H1 (cell line): Measurements from ENCODE around the gene CCNA1. TPM values are rescaled to one million over a fixed set of nuclear protein-coding genes. Genes with fewer than 3 reads are reported as not detected.

Source experiments
- CTCF ChIA-PET: fragments of 300-600 bp; sonication (Branson Sonifier 250); formaldehyde crosslinking; loops from one replicate; lab custom pipeline; 2021; ENCODE audit not compliant: partially characterized antibody; lab: Charles Lee
- POLR2A ChIA-PET: fragments of 300-600 bp; sonication (Branson Sonifier 250); formaldehyde crosslinking; loops from one replicate; lab custom pipeline; 2021; ENCODE audit warnings: inconsistent platforms; ENCODE audit not compliant: partially characterized antibody; lab: Charles Lee
- DNase-seq, 2 experiments: peaks; one replicate each; pipeline versions ENCODE4 v3.0.0 to v3.0.0-alpha.2; 2010 to 2022; ENCODE audit warnings: low spot score in 2 of 2, low read depth in 1 of 2, mixed read lengths in 1 of 2
- FAIRE-seq: peaks from 2 replicates; lab custom pipeline; 2011; peaks lifted over from hg19 to GRCh38; lab: Jason Lieb, UNC
- H2AFZ ChIP-seq: 2 replicates; pipeline ENCODE4 v1.8.1; 2012; ENCODE audit warnings: low read length, inconsistent platforms
- H2AK5ac ChIP-seq: 2 replicates; pipeline ENCODE4 v1.6.1; 2013; ENCODE audit warnings: low read depth, low read length
- H2BK120ac ChIP-seq: replicated peaks from 2 replicates; pipeline ENCODE3; 2013; ENCODE audit warnings: low read depth, low read length, inconsistent platforms
- H2BK12ac ChIP-seq: 2 replicates; pipeline ENCODE4 v1.6.1; 2013; ENCODE audit warnings: low read depth, low read length
- H2BK15ac ChIP-seq: 2 replicates; pipeline ENCODE4 v1.6.1; 2013; ENCODE audit warnings: low read length
- H2BK20ac ChIP-seq: 2 replicates; pipeline ENCODE4 v1.6.1; 2013; ENCODE audit warnings: low read length
- H2BK5ac ChIP-seq: 2 replicates; pipeline ENCODE4 v1.6.1; 2013; ENCODE audit warnings: low read depth, low read length
- H3K14ac ChIP-seq: 2 replicates; pipeline ENCODE4 v1.6.1; 2013; ENCODE audit warnings: inconsistent platforms; ENCODE audit not compliant: insufficient read length
- H3K18ac ChIP-seq: 2 replicates; pipeline ENCODE4 v1.6.1; 2013; ENCODE audit warnings: low read length; ENCODE audit errors: extremely low read depth
- H3K23ac ChIP-seq: 2 replicates; pipeline ENCODE4 v1.6.1; 2013; ENCODE audit warnings: inconsistent platforms; ENCODE audit not compliant: insufficient read length
- H3K23me2 ChIP-seq: 2 replicates; pipeline ENCODE4 v1.6.1; 2013; ENCODE audit warnings: low read depth, low read length
- H3K27ac ChIP-seq: 2 replicates; pipeline ENCODE4 v1.6.1; 2011; ENCODE audit warnings: low read depth, low read length, inconsistent platforms
- H3K27me3 ChIP-seq, 4 experiments: replicated peaks in 1 of 4; 1 replicate in 1 of 4; 2 replicates in 3 of 4; pipeline versions ENCODE4 v1.6.1 to v1.8.1; 2011 to 2013; ENCODE audit warnings: low read length in 3 of 4, mild to moderate bottlenecking in 3 of 4, inconsistent platforms in 2 of 4, mixed read lengths in 2 of 4, moderate library complexity in 1 of 4; ENCODE audit not compliant: control insufficient read depth in 3 of 4, insufficient read depth in 3 of 4; ENCODE audit errors: extremely low read depth in 1 of 4
- H3K36me3 ChIP-seq, 4 experiments: 2 replicates each; pipeline versions ENCODE4 v1.6.1 to v1.8.1; 2011 to 2013; ENCODE audit warnings: mild to moderate bottlenecking in 4 of 4, low read length in 3 of 4, moderate library complexity in 2 of 4, control low read depth in 1 of 4, inconsistent platforms in 1 of 4; ENCODE audit not compliant: insufficient read depth in 4 of 4, control insufficient read depth in 2 of 4
- H3K4ac ChIP-seq: replicated peaks from 2 replicates; pipeline ENCODE3; 2013; ENCODE audit warnings: low read length, low read depth, mixed read lengths, inconsistent platforms; ENCODE audit not compliant: insufficient read length
- H3K4me1 ChIP-seq, 4 experiments: replicated peaks in 1 of 4; 1 replicate in 1 of 4; 2 replicates in 3 of 4; pipeline versions ENCODE4 v1.6.1 to v1.8.1; 2011 to 2013; ENCODE audit warnings: low read length in 3 of 4, inconsistent platforms in 2 of 4, mixed read lengths in 1 of 4; ENCODE audit not compliant: insufficient read depth in 4 of 4, control insufficient read depth in 3 of 4
- H3K4me2 ChIP-seq, 2 experiments: 2 replicates each; pipeline versions ENCODE4 v1.6.1 to v1.8.1; 2011 to 2013; ENCODE audit warnings: low read depth in 2 of 2, low read length in 2 of 2, control low read depth in 1 of 2, inconsistent platforms in 1 of 2, mild to moderate bottlenecking in 1 of 2; ENCODE audit not compliant: insufficient read depth in 1 of 2
- H3K4me3 ChIP-seq, 4 experiments: fragments of 200-600, 300-600 bp in 1 of 4; sonication (generic), shearing (Covaris generic), sonication (Bioruptor Twin) in 1 of 4; 2 replicates each; pipeline versions ENCODE4 v1.5.1 to v1.8.1; 2011 to 2016; ENCODE audit warnings: low read length in 4 of 4, low read depth in 3 of 4, control low read depth in 2 of 4, inconsistent platforms in 2 of 4, mild to moderate bottlenecking in 2 of 4, mixed read lengths in 1 of 4, moderate library complexity in 1 of 4; ENCODE audit not compliant: insufficient read depth in 2 of 4; ENCODE audit errors: extremely low read depth in 1 of 4
- H3K56ac ChIP-seq: replicated peaks from 2 replicates; pipeline ENCODE3; 2013; ENCODE audit warnings: low read depth, mild to moderate bottlenecking, mixed read lengths, low read length, inconsistent platforms; ENCODE audit not compliant: insufficient read length
- H3K79me1 ChIP-seq: 2 replicates; pipeline ENCODE4 v1.6.1; 2013; ENCODE audit warnings: low read depth, low read length, control low read depth
- H3K79me2 ChIP-seq, 2 experiments: 2 replicates each; pipeline versions ENCODE4 v1.6.1 to v1.8.1; 2012 to 2013; ENCODE audit warnings: low read length in 2 of 2, mild to moderate bottlenecking in 2 of 2, inconsistent platforms in 1 of 2; ENCODE audit not compliant: insufficient read depth in 2 of 2, control insufficient read depth in 1 of 2
- H3K9ac ChIP-seq, 4 experiments: replicated peaks in 1 of 4; 1 replicate in 1 of 4; 2 replicates in 3 of 4; pipeline versions ENCODE4 v1.6.1 to v1.8.1; 2011 to 2013; ENCODE audit warnings: low read depth in 3 of 4, low read length in 3 of 4, control low read depth in 2 of 4, mild to moderate bottlenecking in 2 of 4, moderate library complexity in 2 of 4, inconsistent platforms in 1 of 4; ENCODE audit errors: extremely low read depth in 1 of 4
- H3K9me3 ChIP-seq, 2 experiments: 2 replicates each; pipeline versions ENCODE4 v1.6.1 to v1.8.1; 2012 to 2013; ENCODE audit warnings: mild to moderate bottlenecking in 2 of 2, moderate library complexity in 2 of 2, control low read depth in 1 of 2, inconsistent platforms in 1 of 2, low read depth in 1 of 2, low read length in 1 of 2, mixed read lengths in 1 of 2; ENCODE audit not compliant: insufficient read depth in 2 of 2
- H4K20me1 ChIP-seq, 2 experiments: replicated peaks in 1 of 2; 2 replicates each; pipeline versions ENCODE3 to v1.8.1; 2011 to 2013; ENCODE audit warnings: inconsistent platforms in 2 of 2, low read length in 2 of 2, mild to moderate bottlenecking in 1 of 2; ENCODE audit not compliant: insufficient read depth in 2 of 2, control insufficient read depth in 1 of 2
- H4K5ac ChIP-seq: 2 replicates; pipeline ENCODE4 v1.6.1; 2013; ENCODE audit warnings: low read length, low read depth, mixed read lengths, inconsistent platforms; ENCODE audit not compliant: insufficient read length
- H4K8ac ChIP-seq: 2 replicates; pipeline ENCODE4 v1.8.0; 2013; ENCODE audit warnings: mild to moderate bottlenecking, moderate library complexity, low read length, inconsistent platforms; ENCODE audit not compliant: insufficient read depth; ENCODE audit errors: extremely low read depth
- H4K91ac ChIP-seq: replicated peaks from 2 replicates; pipeline ENCODE3; 2013; ENCODE audit warnings: low read length, mixed read lengths, inconsistent platforms; ENCODE audit not compliant: insufficient read length
- CHD2 ChIP-seq: IDR thresholded peaks from 2 replicates; pipeline ENCODE4 v1.6.1; 2012; ENCODE audit warnings: low read length, improper control_type of control experiment
- GABPA ChIP-seq: IDR thresholded peaks from 2 replicates; pipeline ENCODE4 v1.6.1; 2011; ENCODE audit warnings: mild to moderate bottlenecking, low read length, moderate library complexity, borderline replicate concordance; ENCODE audit not compliant: insufficient read depth
- JUN ChIP-seq: IDR thresholded peaks from 2 replicates; pipeline ENCODE4 v1.6.1; 2011; ENCODE audit warnings: low read depth, mild to moderate bottlenecking, improper control_type of control experiment, low read length
- JUND ChIP-seq: IDR thresholded peaks from 2 replicates; pipeline ENCODE4 v1.6.1; 2011; ENCODE audit warnings: mild to moderate bottlenecking, improper control_type of control experiment, low read length
- MAFK ChIP-seq: IDR thresholded peaks from 2 replicates; pipeline ENCODE4 v1.6.1; 2012; ENCODE audit warnings: low read depth, mild to moderate bottlenecking, improper control_type of control experiment, low read length
- NRF1 ChIP-seq: IDR thresholded peaks from 2 replicates; pipeline ENCODE4 v1.6.1; 2011; ENCODE audit warnings: mild to moderate bottlenecking, low read depth, low read length, improper control_type of control experiment
- PHF8 ChIP-seq: fragments of 200-600 bp; sonication (generic); conservative IDR thresholded peaks from 2 replicates; pipeline ENCODE4 v1.7.1; 2012; ENCODE audit warnings: low read depth, mild to moderate bottlenecking, inconsistent platforms, low read length, moderate library complexity
- POLR2A ChIP-seq, 2 experiments: IDR thresholded peaks; 1 replicate in 1 of 2; 2 replicates in 1 of 2; pipeline ENCODE4 v1.6.1; 2011; ENCODE audit warnings: low read depth in 2 of 2, low read length in 2 of 2, mild to moderate bottlenecking in 2 of 2; ENCODE audit errors: control extremely low read depth in 1 of 2
- RXRA ChIP-seq: IDR thresholded peaks from 2 replicates; pipeline ENCODE4 v1.6.1; 2011; ENCODE audit warnings: low read depth, mild to moderate bottlenecking, low read length, moderate library complexity; ENCODE audit not compliant: insufficient read depth
- WGBS, 2 experiments: shearing (Covaris generic) in 1 of 2; methylation state at CpG; one replicate each; pipeline versions ENCODE4 v1.1.6 to v1.1.7; 2013 to 2015; ENCODE audit warnings: low lambda C conversion rate in 2 of 2, mixed read lengths in 2 of 2, inconsistent platforms in 1 of 2, low coverage in 1 of 2, missing lambda C conversion rate in 1 of 2; ENCODE audit not compliant: insufficient replicate concordance in 2 of 2, insufficient coverage in 1 of 2, insufficient read length in 1 of 2; ENCODE audit errors: extremely low coverage in 1 of 2, missing lambda C conversion rate in 1 of 2; 5-methylcytosine and 5-hydroxymethylcytosine counted together
- polyA plus RNA-seq, 7 experiments: library from polyadenylated mRNA; depleted of rRNA in 3 of 7; stranded (reverse) in 5 of 7; unstranded in 2 of 7; fragments of >200 nt in 5 of 7; fragments of 200-250 nt in 2 of 7; gene quantifications; 1 replicate in 5 of 7; 2 replicates in 1 of 7; 4 replicates in 1 of 7; pipeline versions ENCODE4 v1.2.1 to v1.2.3, GENCODE V29; 2011 to 2013; ENCODE audit warnings: missing spikeins in 2 of 7, mixed read lengths in 2 of 7
- total RNA-seq: library from RNA; stranded (reverse); fragmentation: NEBNext Ultra II Directional; extraction: Animal tissue kit (Norgen Biotek cat#: 25700); gene quantifications from 2 replicates; pipeline ENCODE4 v1.2.1, GENCODE V29; 2021

CCNA1 gene
- total and polyA plus RNA-seq, 2 of the 8 experiments (the other 6 are each of a cell fraction or from before 2014, with no cell fraction given): 2.2 to 4.1 TPM

GRCh38 chr13:36405151-36405550 lies 27.1 kb upstream of the CCNA1 start:
- no peak overlapping the region for H2AFZ ChIP-seq
- no peak for DNase-seq
- 100% methylated on average over 1 of the region's 1 CpG; no CpG with 5 or more reads in 1 of the 2 experiments for WGBS, 2 experiments
- no peak overlapping the region for H4K91ac ChIP-seq
- no peak overlapping the region for H2BK12ac ChIP-seq
- H3K4me1 ChIP-seq: no peaks in the 10 kb centered on the region
- no peaks in the 10 kb centered on the region for H3K9me3 ChIP-seq
- H3K36me3 ChIP-seq: no peaks in the 10 kb centered on the region
- no peaks in the 10 kb centered on the region for H3K79me2 ChIP-seq
- no peak overlapping the region for H3K4me3 ChIP-seq
- H2BK15ac ChIP-seq: no peak overlapping the region
- no peaks in the 10 kb centered on the region for H3K79me1 ChIP-seq
- no peaks in the 10 kb centered on the region for H3K27me3 ChIP-seq
- no peak overlapping the region for H3K4me2 ChIP-seq
- H4K20me1 ChIP-seq: no peaks in the 10 kb centered on the region
- no peak overlapping the region for H3K27ac ChIP-seq
- no peak overlapping the region for H3K4ac ChIP-seq
- no peak overlapping the region for H3K23ac ChIP-seq
- FAIRE-seq: no peak
- no peak overlapping the region for H2BK20ac ChIP-seq
- H2BK5ac ChIP-seq: no peak overlapping the region
- CTCF ChIA-PET: no interaction called here
- no peak overlapping the region for H4K5ac ChIP-seq
- H3K23me2 ChIP-seq: no peaks in the 10 kb centered on the region
- H4K8ac ChIP-seq: no peak overlapping the region
- no peak overlapping the region for H3K14ac ChIP-seq
- no peak overlapping the region for H3K18ac ChIP-seq
- H2AK5ac ChIP-seq: no peak overlapping the region
- H3K9ac ChIP-seq: no peak overlapping the region
- peak overlapping the region; percentile 30 for H3K56ac ChIP-seq
- H2BK120ac ChIP-seq: no peak overlapping the region
- POLR2A ChIA-PET: no interaction called here
- TF ChIP-seq CHD2: no peak
- no peak for TF ChIP-seq RXRA
- TF ChIP-seq PHF8: no peak
- TF ChIP-seq GABPA: no peak
- no peak for TF ChIP-seq JUND
- TF ChIP-seq MAFK: no peak
- no peak for TF ChIP-seq NRF1
- TF ChIP-seq POLR2A (IDR thresholded peaks at IDR 0.05; ENCODE audit: control extremely low read depth in 1 of 2, low read depth in 2 of 2, low read length in 2 of 2): no peak
- TF ChIP-seq JUN: no peak
